Activated T-helper 2 cell treated with anti-CD3 and anti-CD28 coated beads, Interferon-gamma antibody, Interleukin-2, Interleukin-4, amounts not matched to agents 10 μg/mL and 5 μg/mL and 100 μg/mL, durations not matched to agents 14 hours and 24 hours and 36 hours (primary cell): ENCODE measurements around the gene PATE1. TPM values are rescaled to one million over a fixed set of nuclear protein-coding genes. Genes with fewer than 3 reads are reported as not detected.
"Not testable (repeated sequence)": the region's sequence is repeated elsewhere in the genome, so short reads cannot be mapped to it uniquely, and the experiment has no call there.

Source experiments
- DNase-seq: peaks from one replicate; pipeline ENCODE4 v3.0.0; 2021; ENCODE audit warnings: low spot score
- H3K27ac Mint-ChIP-seq: one replicate; pipeline ENCODE4 v1.8.0; 2021; ENCODE audit warnings: mixed read lengths
- H3K27me3 Mint-ChIP-seq: one replicate; pipeline ENCODE4 v1.8.0; 2021; ENCODE audit warnings: low read depth, mixed read lengths
- H3K36me3 Mint-ChIP-seq: one replicate; pipeline ENCODE4 v1.8.0; 2021; ENCODE audit warnings: low read depth, mixed read lengths
- H3K4me1 Mint-ChIP-seq: one replicate; pipeline ENCODE4 v1.8.0; 2021; ENCODE audit warnings: low read depth, mixed read lengths
- H3K4me3 Mint-ChIP-seq: one replicate; pipeline ENCODE4 v1.8.0; 2021; ENCODE audit warnings: low read depth, mild to moderate bottlenecking, moderate library complexity, mixed read lengths
- H3K9me3 Mint-ChIP-seq: one replicate; pipeline ENCODE4 v1.8.0; 2021; ENCODE audit warnings: mixed read lengths
- intact Hi-C: fragments of 100-400 bp; cut with micrococcal nuclease; formaldehyde crosslinking; loops from one replicate; pipeline ENCODE4 v1.15.1; 2023
- total RNA-seq: library from RNA; stranded (reverse); gene quantifications from 2 replicates; pipeline ENCODE4 v1.2.3, GENCODE V29; 2022

The PATE1 gene
- total RNA-seq, result not detected in 2 replicates

GRCh38 chr11:125745979-125746378 is at the start of gene PATE1:
TSS of gene PATE1 (plus strand) at chr11:125746279. CDS start at chr11:125746305, 26 bp downstream.
- H3K27me3 Mint-ChIP-seq, result peaks cover 8% of the 10 kb centered on the region

GRCh38 chr11:125701018-125701610 is 45.0 kb upstream of the PATE1 start:
- H3K27me3 Mint-ChIP-seq, result peaks cover 2% of the 10 kb centered on the region
- intact Hi-C loops, result no loop called here
- H3K27ac Mint-ChIP-seq, result no peak overlapping the region
- no peak overlapping the region for H3K4me3 Mint-ChIP-seq
- DNase-seq, result no peak
- H3K4me1 Mint-ChIP-seq, result no peaks in the 10 kb centered on the region
- H3K9me3 Mint-ChIP-seq, result no peaks in the 10 kb centered on the region
- no peaks in the 10 kb centered on the region for H3K36me3 Mint-ChIP-seq

More at GRCh38 chr11:125745979-125746378, at the start of gene PATE1:
- Mint-ChIP-seq H3K27ac (no peak within 1 kb of the TSS), H3K4me1 (no peaks in the 10 kb centered on the region), H3K4me3 (no peak within 1 kb of the TSS), H3K36me3 (no peaks in the 10 kb centered on the region), H3K9me3 (no peaks in the 10 kb centered on the region)
- DNase-seq, result no peak
- intact Hi-C loops, result no loop called here

GRCh38 chr11:125701858-125702621 is 44.0 kb upstream of the PATE1 start:
- H3K27ac Mint-ChIP-seq, result no peak overlapping the region
- H3K36me3 Mint-ChIP-seq, result no peaks in the 10 kb centered on the region
- no peak for DNase-seq
- no peaks in the 10 kb centered on the region for H3K4me1 Mint-ChIP-seq
- H3K4me3 Mint-ChIP-seq, result no peak overlapping the region
- H3K9me3 Mint-ChIP-seq, result no peaks in the 10 kb centered on the region
- intact Hi-C loops, result no loop called here
- peaks cover 9% of the 10 kb centered on the region for H3K27me3 Mint-ChIP-seq

- H3K9me3 Mint-ChIP-seq, DNase-seq, H3K27ac Mint-ChIP-seq, H3K4me1 Mint-ChIP-seq, H3K4me3 Mint-ChIP-seq, intact Hi-C loops, H3K36me3 Mint-ChIP-seq: not testable (repeated sequence)
- peaks cover 16% of the 10 kb centered on the region for H3K27me3 Mint-ChIP-seq
These were observed 41.4 kb upstream of the PATE1 start for GRCh38 chr11:125704686-125705085.

GRCh38 chr11:125720781-125721180 is 25.3 kb upstream of the PATE1 start:
- H3K27me3 Mint-ChIP-seq, result peaks cover 6% of the 10 kb centered on the region
- H3K27ac Mint-ChIP-seq, result no peak overlapping the region
- DNase-seq, result no peak
- no peaks in the 10 kb centered on the region for H3K9me3 Mint-ChIP-seq
- no peaks in the 10 kb centered on the region for H3K4me1 Mint-ChIP-seq
- intact Hi-C loops, result no loop called here
- no peaks in the 10 kb centered on the region for H3K36me3 Mint-ChIP-seq
- no peak overlapping the region for H3K4me3 Mint-ChIP-seq

- H3K27ac Mint-ChIP-seq, result no peak overlapping the region
- H3K36me3 Mint-ChIP-seq, result no peaks in the 10 kb centered on the region
- DNase-seq, result no peak
- intact Hi-C loops, result no loop called here
- peaks cover 10% of the 10 kb centered on the region for H3K27me3 Mint-ChIP-seq
- no peaks in the 10 kb centered on the region for H3K4me1 Mint-ChIP-seq
- H3K9me3 Mint-ChIP-seq, result no peaks in the 10 kb centered on the region
- no peak overlapping the region for H3K4me3 Mint-ChIP-seq
These were observed 22.0 kb upstream of the PATE1 start for GRCh38 chr11:125724125-125724524.

- no peaks in the 10 kb centered on the region for H3K4me1 Mint-ChIP-seq
- no peak overlapping the region for H3K4me3 Mint-ChIP-seq
- no peaks in the 10 kb centered on the region for H3K36me3 Mint-ChIP-seq
- H3K27me3 Mint-ChIP-seq, result peaks cover 7% of the 10 kb centered on the region
- intact Hi-C loops, result no loop called here
- H3K27ac Mint-ChIP-seq, result no peak overlapping the region
- no peaks in the 10 kb centered on the region for H3K9me3 Mint-ChIP-seq
- no peak for DNase-seq
These were observed 17.1 kb upstream of the PATE1 start for GRCh38 chr11:125728969-125729368.

GRCh38 chr11:125740617-125741016 is 5.5 kb upstream of the PATE1 start:
- H3K27ac Mint-ChIP-seq, result no peak overlapping the region
- H3K27me3 Mint-ChIP-seq, result peaks cover 18% of the 10 kb centered on the region
- intact Hi-C loops, result no loop called here
- H3K9me3 Mint-ChIP-seq, result no peaks in the 10 kb centered on the region
- no peak for DNase-seq
- no peak overlapping the region for H3K4me3 Mint-ChIP-seq
- H3K36me3 Mint-ChIP-seq, result no peaks in the 10 kb centered on the region
- no peaks in the 10 kb centered on the region for H3K4me1 Mint-ChIP-seq

GRCh38 chr11:125743681-125744080 is 2.4 kb upstream of the PATE1 start:
- Mint-ChIP-seq H3K4me3 (no peak overlapping the region), H3K27me3 (peaks cover 7% of the 10 kb centered on the region), H3K9me3 (no peaks in the 10 kb centered on the region), H3K4me1 (no peaks in the 10 kb centered on the region), H3K27ac (no peak overlapping the region), H3K36me3 (no peaks in the 10 kb centered on the region)
- intact Hi-C loops, result no loop called here
- DNase-seq, result no peak

- DNase-seq, result no peak
- intact Hi-C loops, result no loop called here
- Mint-ChIP-seq H3K36me3 (no peaks in the 10 kb centered on the region), H3K4me1 (no peaks in the 10 kb centered on the region), H3K9me3 (no peaks in the 10 kb centered on the region), H3K27ac (no peak overlapping the region), H3K27me3 (peaks cover 10% of the 10 kb centered on the region), H3K4me3 (no peak overlapping the region)
These were observed 4.5 kb downstream of the PATE1 start for GRCh38 chr11:125750629-125751028.

- intact Hi-C loops, result no loop called here
- no peaks in the 10 kb centered on the region for H3K36me3 Mint-ChIP-seq
- H3K4me3 Mint-ChIP-seq, result no peak overlapping the region
- H3K27me3 Mint-ChIP-seq, result peaks cover 17% of the 10 kb centered on the region
- no peak overlapping the region for H3K27ac Mint-ChIP-seq
- H3K4me1 Mint-ChIP-seq, result no peaks in the 10 kb centered on the region
- no peak for DNase-seq
- no peaks in the 10 kb centered on the region for H3K9me3 Mint-ChIP-seq
These were observed 10.0 kb downstream of the PATE1 start for GRCh38 chr11:125756050-125756449.

GRCh38 chr11:125762445-125762844 is 16.4 kb downstream of the PATE1 start:
- H3K36me3 Mint-ChIP-seq, result no peaks in the 10 kb centered on the region
- H3K4me3 Mint-ChIP-seq, result no peak overlapping the region
- H3K27me3 Mint-ChIP-seq, result peaks cover 17% of the 10 kb centered on the region
- intact Hi-C loops, result no loop called here
- no peak overlapping the region for H3K27ac Mint-ChIP-seq
- H3K9me3 Mint-ChIP-seq, result no peaks in the 10 kb centered on the region
- no peaks in the 10 kb centered on the region for H3K4me1 Mint-ChIP-seq
- DNase-seq, result no peak

- DNase-seq, result no peak
- Mint-ChIP-seq H3K4me3 (no peak overlapping the region), H3K27ac (no peak overlapping the region), H3K4me1 (no peaks in the 10 kb centered on the region), H3K36me3 (no peaks in the 10 kb centered on the region), H3K27me3 (peaks cover 14% of the 10 kb centered on the region), H3K9me3 (no peaks in the 10 kb centered on the region)
- intact Hi-C loops, result no loop called here
These were observed 17.4 kb downstream of the PATE1 start for GRCh38 chr11:125763483-125763882.
